DOHH2 (cell line): ENCODE measurements around the gene FRRS1L.

ENCODE experiments used
- H3F3A ChIP-seq: fragments of 200-600 bp; sonication (generic), shearing (Covaris generic); 2 replicates; pipeline ENCODE4 v1.6.0; 2016; ENCODE audit warnings: antibody characterized with exemption, mild to moderate bottlenecking; ENCODE audit not compliant: control insufficient read depth, insufficient read depth
- H3K27ac ChIP-seq: fragments of 200-600 bp; sonication (generic); 2 replicates; pipeline ENCODE4 v1.5.1; 2014; ENCODE audit warnings: low read depth, mild to moderate bottlenecking, low read length, moderate library complexity
- H3K27me3 ChIP-seq: fragments of 200-600 bp; sonication (generic); 2 replicates; pipeline ENCODE4 v1.6.1; 2014; ENCODE audit warnings: mild to moderate bottlenecking, low read length, mixed read lengths; ENCODE audit not compliant: control insufficient read depth
- H3K36me3 ChIP-seq: fragments of 200-600 bp; sonication (generic); 2 replicates; pipeline ENCODE4 v1.6.1; 2014; ENCODE audit warnings: mild to moderate bottlenecking, low read length, moderate library complexity, mixed read lengths; ENCODE audit not compliant: control insufficient read depth
- H3K4me1 ChIP-seq: fragments of 200-600 bp; sonication (generic); 2 replicates; pipeline ENCODE4 v1.6.1; 2014; ENCODE audit warnings: mild to moderate bottlenecking, low read length, mixed read lengths; ENCODE audit not compliant: control insufficient read depth
- H3K4me2 ChIP-seq: fragments of 200-600 bp; sonication (generic); 2 replicates; pipeline ENCODE4 v1.6.0; 2014; ENCODE audit warnings: mild to moderate bottlenecking, low read length, moderate library complexity
- H3K4me3 ChIP-seq: fragments of 200-600 bp; sonication (generic); 2 replicates; pipeline ENCODE4 v1.5.1; 2014; ENCODE audit warnings: mild to moderate bottlenecking, low read length, mixed read lengths
- H3K79me2 ChIP-seq: fragments of 200-600 bp; sonication (generic); 2 replicates; pipeline ENCODE4 v1.6.1; 2014; ENCODE audit warnings: mild to moderate bottlenecking, low read length, mixed read lengths; ENCODE audit not compliant: control insufficient read depth
- H3K9me2 ChIP-seq: fragments of 200-600 bp; sonication (generic); replicated peaks from 2 replicates; pipeline ENCODE4 v1.6.1; 2014; ENCODE audit warnings: mild to moderate bottlenecking, low read length, mixed read lengths; ENCODE audit not compliant: control insufficient read depth
- H3K9me3 ChIP-seq: fragments of 200-600 bp; sonication (generic); 2 replicates; pipeline ENCODE4 v1.6.1; 2014; ENCODE audit warnings: antibody characterized with exemption, low read length, mixed read lengths; ENCODE audit not compliant: control insufficient read depth, insufficient read depth
- H4K20me1 ChIP-seq: fragments of 200-600 bp; sonication (generic); 2 replicates; pipeline ENCODE4 v1.6.0; 2014; ENCODE audit warnings: low read depth, mild to moderate bottlenecking, antibody characterized with exemption, low read length, moderate library complexity; ENCODE audit not compliant: control insufficient read depth, insufficient read depth
- CTCF ChIP-seq: fragments of 200-600 bp; sonication (generic); IDR thresholded peaks from one replicate; pipeline ENCODE4 v1.5.1; 2014; ENCODE audit warnings: antibody characterized with exemption, mild to moderate bottlenecking, low read depth, low read length; ENCODE audit not compliant: poor library complexity, severe bottlenecking
- EZH2phosphoT487 ChIP-seq: fragments of 200-600 bp; sonication (generic); IDR thresholded peaks from 2 replicates; pipeline ENCODE4 v1.6.1; 2017; ENCODE audit warnings: borderline replicate concordance, mild to moderate bottlenecking, antibody characterized with exemption, low read length, moderate library complexity, mixed read lengths

FRRS1L gene

GRCh38 chr9:109182550-109182939 lies 15.5 kb upstream of the FRRS1L start:
- H4K20me1 ChIP-seq = no peaks in the 10 kb centered on the region
- no peaks in the 10 kb centered on the region for H3K27me3 ChIP-seq
- H3K9me3 ChIP-seq = no peaks in the 10 kb centered on the region
- no peaks in the 10 kb centered on the region for H3F3A ChIP-seq
- H3K27ac ChIP-seq = no peak overlapping the region
- no peaks in the 10 kb centered on the region for H3K79me2 ChIP-seq
- TF ChIP-seq CTCF = no peak
- TF ChIP-seq EZH2phosphoT487 = no peak
- H3K4me1 ChIP-seq = no peaks in the 10 kb centered on the region
- no peak overlapping the region for H3K4me2 ChIP-seq
- no peak overlapping the region for H3K4me3 ChIP-seq
- H3K36me3 ChIP-seq = no peaks in the 10 kb centered on the region
- H3K9me2 ChIP-seq = no peaks in the 10 kb centered on the region

DNA sequence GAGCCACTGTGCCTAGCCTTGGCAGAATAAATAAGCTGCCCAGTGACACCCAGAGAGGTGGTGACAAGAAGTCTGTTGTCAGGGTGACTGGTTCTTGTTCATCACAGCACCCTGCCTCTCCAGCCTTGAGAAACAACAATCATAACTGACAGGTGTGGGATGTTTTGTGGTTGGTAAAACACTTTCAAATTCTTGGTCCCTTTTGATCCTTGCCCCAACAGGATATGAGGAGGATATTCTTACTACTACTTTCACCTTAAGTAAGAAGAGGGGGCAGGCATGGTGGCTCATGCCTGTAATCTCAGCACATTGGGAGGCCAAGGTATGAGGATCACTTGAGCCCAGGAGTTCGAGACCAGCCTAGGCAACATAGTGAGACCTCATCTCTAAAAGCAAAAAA lies 14.2 kb upstream of the FRRS1L start:
- no peak overlapping the region for H3K27ac ChIP-seq
- H4K20me1 ChIP-seq = no peaks in the 10 kb centered on the region
- H3F3A ChIP-seq = no peaks in the 10 kb centered on the region
- no peak overlapping the region for H3K4me2 ChIP-seq
- TF ChIP-seq EZH2phosphoT487 = no peak
- TF ChIP-seq CTCF = no peak
- H3K36me3 ChIP-seq = no peaks in the 10 kb centered on the region
- no peaks in the 10 kb centered on the region for H3K4me1 ChIP-seq
- no peaks in the 10 kb centered on the region for H3K9me2 ChIP-seq
- H3K27me3 ChIP-seq = no peaks in the 10 kb centered on the region
- no peak overlapping the region for H3K4me3 ChIP-seq
- H3K79me2 ChIP-seq = no peaks in the 10 kb centered on the region
- no peaks in the 10 kb centered on the region for H3K9me3 ChIP-seq

DNA sequence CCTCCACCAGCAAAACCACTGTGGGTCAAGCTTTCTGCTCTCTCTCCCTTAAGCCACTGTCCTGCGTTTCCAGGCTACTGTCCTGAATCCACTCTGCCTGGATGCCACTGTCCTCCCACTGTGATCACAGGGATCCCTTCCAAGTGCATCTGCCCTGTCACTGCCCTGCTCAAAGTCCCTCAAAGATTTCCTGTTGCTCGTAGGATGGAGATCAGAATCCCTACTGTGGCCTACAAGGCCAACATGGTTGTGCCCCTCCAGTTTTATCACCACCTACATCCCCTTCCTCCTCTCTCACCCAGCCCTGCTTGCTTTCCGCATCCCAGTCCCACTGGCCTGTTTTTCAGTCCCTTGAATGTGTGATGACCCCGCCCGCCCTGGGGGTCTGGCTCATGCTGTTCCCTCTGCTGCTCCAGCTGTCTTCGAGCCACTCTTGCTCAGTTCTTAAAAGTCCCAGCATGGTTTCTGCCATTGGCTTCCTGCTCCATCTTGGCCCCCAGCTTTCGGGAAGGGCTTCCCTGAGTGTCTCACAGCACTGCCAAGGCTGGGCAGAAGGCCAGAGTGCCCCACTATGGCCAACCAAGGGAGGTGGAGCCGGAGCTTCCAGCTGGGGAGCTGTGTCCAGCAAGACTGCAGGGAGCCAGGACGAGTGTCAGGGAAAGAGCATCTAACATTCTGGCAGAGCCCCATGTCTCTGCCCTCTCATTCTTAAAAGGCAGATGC lies 12.9 kb upstream of the FRRS1L start:
- Histone ChIP-seq H3K79me2 (no peaks in the 10 kb centered on the region), H3K27me3 (no peaks in the 10 kb centered on the region), H3F3A (no peaks in the 10 kb centered on the region), H3K27ac (no peak overlapping the region), H3K9me3 (no peaks in the 10 kb centered on the region), H3K4me1 (no peaks in the 10 kb centered on the region), H3K4me3 (no peak overlapping the region), H4K20me1 (no peaks in the 10 kb centered on the region), H3K9me2 (no peaks in the 10 kb centered on the region), H3K4me2 (no peak overlapping the region), H3K36me3 (no peaks in the 10 kb centered on the region)
- TF ChIP-seq EZH2phosphoT487 = no peak
- TF ChIP-seq CTCF = no peak
